Retinal pigment epithelial cell (primary cell): Measurements from ENCODE around the gene MORC4.

Source experiments
- DNase-seq: peaks from one replicate; pipeline ENCODE4 v3.0.0-alpha.2; 2010; ENCODE audit warnings: low read depth
- H3K4me3 ChIP-seq: 2 replicates; pipeline ENCODE4 v1.5.1; 2011; ENCODE audit warnings: mild to moderate bottlenecking, low read length, control low read depth, moderate library complexity
- TF ChIP-seq, protein P1 (sequence below): conservative IDR thresholded peaks from 2 replicates; pipeline ENCODE4 v1.5.1; 2011; ENCODE audit warnings: low read depth, low read length, control low read depth, inconsistent platforms

Gene MORC4

DNA sequence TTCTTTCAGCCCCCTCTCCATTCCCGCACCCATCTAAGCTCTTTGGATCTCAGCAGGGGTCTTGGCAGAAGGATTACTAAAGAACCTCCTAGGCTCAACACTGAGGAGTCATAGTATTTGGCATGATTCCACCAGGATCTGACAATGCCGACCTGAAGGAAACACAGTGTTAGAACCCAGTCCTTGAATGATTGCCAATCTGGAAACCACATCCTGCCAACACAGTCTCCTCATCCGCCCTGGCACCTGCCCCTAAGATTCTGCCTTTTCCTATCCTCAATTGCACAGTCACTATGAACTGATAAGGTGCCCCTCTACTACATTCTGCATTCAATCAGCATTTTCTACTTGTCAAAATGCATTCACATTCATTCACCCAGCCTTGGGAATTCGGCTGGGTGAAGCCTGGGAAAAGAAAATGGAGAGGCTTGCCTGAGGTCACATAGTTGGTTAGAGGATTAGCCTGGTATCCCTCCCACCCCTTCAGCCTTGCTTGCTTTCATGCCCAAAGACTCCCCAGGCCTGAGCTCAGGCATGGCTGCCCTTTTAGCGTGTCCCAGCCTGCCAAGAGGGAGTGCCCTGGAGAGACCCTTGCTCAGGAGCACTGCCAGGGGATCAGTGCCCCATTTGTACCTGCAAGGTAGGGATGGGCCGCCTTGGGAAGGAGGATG is 82.0 kb downstream of the MORC4 start:
- TF ChIP-seq, protein P1, sequence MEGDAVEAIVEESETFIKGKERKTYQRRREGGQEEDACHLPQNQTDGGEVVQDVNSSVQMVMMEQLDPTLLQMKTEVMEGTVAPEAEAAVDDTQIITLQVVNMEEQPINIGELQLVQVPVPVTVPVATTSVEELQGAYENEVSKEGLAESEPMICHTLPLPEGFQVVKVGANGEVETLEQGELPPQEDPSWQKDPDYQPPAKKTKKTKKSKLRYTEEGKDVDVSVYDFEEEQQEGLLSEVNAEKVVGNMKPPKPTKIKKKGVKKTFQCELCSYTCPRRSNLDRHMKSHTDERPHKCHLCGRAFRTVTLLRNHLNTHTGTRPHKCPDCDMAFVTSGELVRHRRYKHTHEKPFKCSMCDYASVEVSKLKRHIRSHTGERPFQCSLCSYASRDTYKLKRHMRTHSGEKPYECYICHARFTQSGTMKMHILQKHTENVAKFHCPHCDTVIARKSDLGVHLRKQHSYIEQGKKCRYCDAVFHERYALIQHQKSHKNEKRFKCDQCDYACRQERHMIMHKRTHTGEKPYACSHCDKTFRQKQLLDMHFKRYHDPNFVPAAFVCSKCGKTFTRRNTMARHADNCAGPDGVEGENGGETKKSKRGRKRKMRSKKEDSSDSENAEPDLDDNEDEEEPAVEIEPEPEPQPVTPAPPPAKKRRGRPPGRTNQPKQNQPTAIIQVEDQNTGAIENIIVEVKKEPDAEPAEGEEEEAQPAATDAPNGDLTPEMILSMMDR = no peak
- no peak overlapping the region for H3K4me3 ChIP-seq
- peak; percentile 68 for DNase-seq

DNA sequence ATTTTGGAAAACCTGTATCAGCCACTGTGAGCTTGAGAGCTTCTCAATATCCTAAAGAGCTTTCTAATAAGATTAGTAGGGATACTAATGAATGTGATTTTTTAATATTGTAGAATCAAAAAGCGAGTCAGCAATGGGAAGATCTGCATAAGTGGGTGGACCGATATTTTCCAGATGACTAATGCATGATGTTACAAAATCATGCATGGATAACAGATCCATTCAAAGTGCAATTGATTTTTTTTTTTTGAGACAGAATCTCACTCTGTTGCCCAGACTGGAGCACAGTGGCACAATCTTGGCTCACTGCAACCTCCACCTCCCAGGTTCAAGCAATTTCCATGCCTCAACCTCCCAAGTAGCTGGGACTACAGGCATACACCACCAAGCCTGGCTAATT is 87.1 kb downstream of the MORC4 start:
- TF ChIP-seq, protein P1 = no peak
- H3K4me3 ChIP-seq = no peak overlapping the region
- no peak for DNase-seq

DNA sequence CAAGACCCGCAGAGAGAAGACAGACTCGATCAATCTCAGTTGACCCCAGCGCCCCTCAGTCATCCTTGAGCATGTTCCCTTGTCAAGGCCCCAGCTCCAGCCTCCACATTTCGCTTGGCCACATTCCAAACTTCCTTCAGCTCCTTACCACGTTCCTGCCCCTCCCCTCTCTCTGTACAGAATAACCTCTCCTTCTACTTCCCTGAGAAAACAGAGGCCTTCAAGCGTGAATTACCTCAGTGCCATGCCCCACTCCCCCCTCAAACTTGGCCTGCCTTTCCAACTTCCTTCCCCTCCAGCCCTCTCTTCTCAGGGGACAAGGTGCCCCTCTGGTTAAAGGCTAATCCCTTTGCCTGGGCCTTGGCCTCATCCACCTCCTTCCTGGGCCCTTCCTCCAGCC is 93.7 kb downstream of the MORC4 start:
- H3K4me3 ChIP-seq = no peak overlapping the region
- TF ChIP-seq, protein P1 = no peak
- DNase-seq = no peak

DNA sequence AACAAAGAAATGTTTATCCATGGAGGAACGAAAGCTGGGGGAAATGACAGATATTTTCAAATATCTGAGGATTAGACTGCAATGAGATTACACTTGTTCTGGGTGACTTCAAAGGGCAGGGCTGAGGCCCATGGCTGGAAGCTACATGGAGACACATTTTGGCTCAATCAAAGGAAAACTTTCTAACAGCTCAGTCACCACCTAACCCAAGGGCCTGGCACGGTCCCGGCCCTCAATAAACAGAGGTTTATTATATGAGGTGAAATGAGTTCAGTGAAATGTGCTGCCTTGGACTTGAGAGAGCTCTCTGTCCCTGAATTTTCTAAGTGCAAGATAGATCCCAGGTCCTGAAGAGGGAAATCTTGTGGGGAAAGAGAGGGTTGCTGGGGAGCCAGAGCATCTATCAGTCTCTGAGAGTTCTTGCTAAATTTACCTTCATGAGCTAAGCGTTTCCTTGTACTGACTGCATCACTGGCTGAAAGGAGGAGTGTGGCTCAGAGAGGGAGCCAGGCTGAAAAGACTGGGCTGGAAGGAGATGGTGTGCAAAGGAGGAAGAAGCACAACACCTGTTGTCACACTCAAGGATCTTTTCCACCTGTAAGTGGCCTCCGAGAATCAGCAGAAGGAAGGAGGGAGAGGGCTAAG is 94.8 kb downstream of the MORC4 start:
- TF ChIP-seq, protein P1 = no peak
- no peak overlapping the region for H3K4me3 ChIP-seq
- no peak for DNase-seq

DNA sequence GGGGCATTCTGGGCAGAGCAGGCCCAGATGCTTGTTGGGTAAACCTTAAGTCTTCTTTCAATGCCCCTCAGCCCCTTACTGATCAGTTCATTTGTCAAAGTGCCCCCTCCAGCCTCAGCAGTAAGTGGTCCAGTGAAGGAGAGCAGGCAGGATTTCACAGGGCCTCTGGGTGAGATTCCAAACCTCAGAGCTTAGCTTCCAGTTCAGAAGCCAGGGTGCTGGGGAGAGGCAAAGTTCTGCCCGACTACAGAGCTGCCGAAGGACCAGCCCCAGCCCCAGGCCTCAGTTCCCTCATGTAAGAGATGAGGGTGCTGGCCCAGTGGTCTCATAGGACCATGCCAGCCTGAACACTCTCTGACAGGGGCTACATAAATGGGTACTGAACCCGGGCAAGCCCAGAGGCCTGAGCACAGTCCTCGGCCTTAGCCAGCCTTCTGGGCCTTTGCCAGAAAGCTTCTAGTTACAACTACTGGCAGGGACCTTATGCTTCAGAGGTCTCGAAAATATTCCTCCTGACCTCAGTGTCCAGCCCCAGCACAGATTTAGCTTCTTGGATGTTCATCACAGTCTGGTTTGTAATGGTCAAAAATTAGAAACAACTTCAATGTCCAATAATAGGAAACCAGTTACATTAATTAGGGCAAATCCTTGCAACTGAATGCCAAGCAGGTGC is 96.0 kb downstream of the MORC4 start:
- TF ChIP-seq, protein P1 = no peak
- no peak for DNase-seq
- no peak overlapping the region for H3K4me3 ChIP-seq

DNA sequence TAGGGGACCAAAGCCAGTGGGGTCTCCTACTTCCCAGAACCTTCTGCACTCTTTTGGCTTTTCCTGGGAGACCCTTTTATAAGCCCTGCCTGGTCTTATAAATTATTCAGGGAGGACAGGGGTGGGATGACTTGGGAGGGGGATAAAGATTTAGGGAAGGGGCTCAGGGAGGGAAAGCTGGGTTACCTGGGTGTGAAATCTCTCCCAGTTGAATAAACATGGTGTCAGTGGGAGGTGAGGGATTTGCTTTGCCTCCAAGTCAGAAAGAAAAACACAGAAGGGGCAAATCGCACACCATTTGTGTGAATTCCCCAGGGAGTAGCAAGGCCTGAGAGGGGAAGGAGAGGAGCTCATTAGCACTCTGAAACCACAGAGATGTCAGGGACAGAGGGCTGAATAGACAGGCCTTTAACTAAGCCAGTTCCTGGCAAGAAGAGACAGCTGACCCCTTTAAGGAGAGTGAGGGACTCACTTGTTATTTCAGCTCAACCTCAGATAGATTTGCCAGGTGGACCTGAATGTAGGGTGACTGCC is 96.7 kb downstream of the MORC4 start, which contains the start of gene RIPPLY1:
Gene RIPPLY1 (minus strand): TSS at position 51 of the 534 bp plus-strand sequence. CDS start 54 bp downstream, outside the sequence.
- H3K4me3 ChIP-seq = no peak within 1 kb of the TSS
- TF ChIP-seq, protein P1 = no peak
- DNase-seq = no peak
